Measurements from ENCODE around the gene AEBP2.

DNA sequence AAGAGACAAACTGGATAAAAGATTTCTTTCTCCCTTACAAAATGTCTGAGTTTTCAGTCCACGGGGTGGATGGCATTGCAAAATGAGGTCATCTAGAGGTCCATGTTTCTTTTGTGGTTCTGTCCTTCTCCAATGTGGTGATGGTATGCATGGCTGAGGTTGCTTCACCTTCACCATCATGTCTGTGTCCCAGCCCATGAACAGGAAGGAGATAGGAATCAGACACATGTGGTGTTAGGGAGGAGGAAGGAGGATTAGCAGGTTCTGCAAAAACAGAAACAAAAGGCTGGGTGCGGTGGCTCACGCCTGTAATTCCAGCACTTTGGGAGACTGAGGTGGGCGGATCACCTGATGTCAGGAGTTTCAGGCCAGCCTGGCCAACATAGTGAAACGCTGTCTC, 11.0 kb upstream of the AEBP2 start:
- no peak for TF ChIP-seq POLR2A (IDR thresholded peaks at IDR 0.05)
- TF ChIP-seq, protein P1, sequence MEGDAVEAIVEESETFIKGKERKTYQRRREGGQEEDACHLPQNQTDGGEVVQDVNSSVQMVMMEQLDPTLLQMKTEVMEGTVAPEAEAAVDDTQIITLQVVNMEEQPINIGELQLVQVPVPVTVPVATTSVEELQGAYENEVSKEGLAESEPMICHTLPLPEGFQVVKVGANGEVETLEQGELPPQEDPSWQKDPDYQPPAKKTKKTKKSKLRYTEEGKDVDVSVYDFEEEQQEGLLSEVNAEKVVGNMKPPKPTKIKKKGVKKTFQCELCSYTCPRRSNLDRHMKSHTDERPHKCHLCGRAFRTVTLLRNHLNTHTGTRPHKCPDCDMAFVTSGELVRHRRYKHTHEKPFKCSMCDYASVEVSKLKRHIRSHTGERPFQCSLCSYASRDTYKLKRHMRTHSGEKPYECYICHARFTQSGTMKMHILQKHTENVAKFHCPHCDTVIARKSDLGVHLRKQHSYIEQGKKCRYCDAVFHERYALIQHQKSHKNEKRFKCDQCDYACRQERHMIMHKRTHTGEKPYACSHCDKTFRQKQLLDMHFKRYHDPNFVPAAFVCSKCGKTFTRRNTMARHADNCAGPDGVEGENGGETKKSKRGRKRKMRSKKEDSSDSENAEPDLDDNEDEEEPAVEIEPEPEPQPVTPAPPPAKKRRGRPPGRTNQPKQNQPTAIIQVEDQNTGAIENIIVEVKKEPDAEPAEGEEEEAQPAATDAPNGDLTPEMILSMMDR (IDR thresholded peaks at IDR 0.05 in 4 of 5, conservative IDR thresholded peaks at IDR 0.05 in 1 of 5): no peak

All from gastrocnemius medialis (tissue), 4 donors.